GM12878 (cell line): ENCODE measurements around the gene IFI6. TPM values are rescaled to one million over a fixed set of nuclear protein-coding genes. Genes with fewer than 3 reads are reported as not detected.

Source experiments
- EZH2 ChIP-seq: IDR thresholded peaks from 2 replicates; pipeline ENCODE4 v1.6.1; 2012; ENCODE audit warnings: low read depth, mild to moderate bottlenecking, control low read depth, inconsistent platforms, low read length, borderline replicate concordance; ENCODE audit not compliant: control insufficient read depth
- IKZF2 ChIP-seq, 2 experiments: fragments of 450-650 bp; IDR thresholded peaks; 2 replicates each; pipeline ENCODE4 v1.6.1; 2017; ENCODE audit warnings: mild to moderate bottlenecking in 2 of 2, moderate library complexity in 2 of 2
- KDM1A ChIP-seq: fragments of 200-600 bp; sonication (generic); IDR thresholded peaks from 2 replicates; pipeline ENCODE4 v1.6.1; 2016; ENCODE audit warnings: borderline replicate concordance
- MXI1 ChIP-seq: fragments of 150-350 bp; IDR thresholded peaks from 2 replicates; pipeline ENCODE4 v1.6.1; 2011; ENCODE audit warnings: low read depth, mild to moderate bottlenecking, inconsistent platforms, low read length, improper control_type of control experiment
- MYB ChIP-seq: fragments of 150-350 bp; IDR thresholded peaks from 2 replicates; pipeline ENCODE4 v1.6.1; 2014; ENCODE audit warnings: mild to moderate bottlenecking, low read depth, low read length, borderline replicate concordance
- NFYB ChIP-seq: IDR thresholded peaks from 2 replicates; pipeline ENCODE4 v1.6.1; 2011; ENCODE audit warnings: low read depth, mild to moderate bottlenecking, low read length, improper control_type of control experiment, moderate library complexity; ENCODE audit not compliant: insufficient read depth
- PAX8 ChIP-seq: fragments of 450-650 bp; IDR thresholded peaks from 2 replicates; pipeline ENCODE4 v1.6.1; 2017; ENCODE audit warnings: mild to moderate bottlenecking, moderate library complexity
- POLR2A ChIP-seq: IDR thresholded peaks from 2 replicates; pipeline ENCODE4 v1.6.1; 2011; ENCODE audit warnings: low read depth, mild to moderate bottlenecking, low read length
- RELA ChIP-seq: fragments of 450-650 bp; IDR thresholded peaks from 2 replicates; pipeline ENCODE4 v1.8.0; 2014; ENCODE audit warnings: borderline replicate concordance; ENCODE audit not compliant: partially characterized antibody
- SPI1 ChIP-seq: IDR thresholded peaks from 2 replicates; pipeline ENCODE4 v1.6.1; 2011; ENCODE audit warnings: low read depth, mild to moderate bottlenecking, low read length, moderate library complexity, borderline replicate concordance; ENCODE audit not compliant: insufficient read depth
- STAT3 ChIP-seq: IDR thresholded peaks from 2 replicates; pipeline ENCODE4 v1.6.1; 2011; ENCODE audit warnings: low read depth, low read length, improper control_type of control experiment
- SUPT20H ChIP-seq: IDR thresholded peaks from 2 replicates; pipeline ENCODE4 v1.6.1; 2011; ENCODE audit warnings: low read depth, mild to moderate bottlenecking, low read length, moderate library complexity, borderline replicate concordance; ENCODE audit not compliant: control insufficient read depth
- TCF3 ChIP-seq: IDR thresholded peaks from 2 replicates; pipeline ENCODE4 v1.6.1; 2012; ENCODE audit warnings: low read depth, mild to moderate bottlenecking, low read length, borderline replicate concordance; ENCODE audit not compliant: insufficient read depth
- YY1 ChIP-seq: IDR thresholded peaks from 2 replicates; pipeline ENCODE4 v1.6.1; 2011; ENCODE audit warnings: low read depth, mild to moderate bottlenecking, low read length
- ZNF217 ChIP-seq: fragments of 450-650 bp; IDR thresholded peaks from 2 replicates; pipeline ENCODE4 v1.6.1; 2017; ENCODE audit warnings: antibody characterized with exemption, mild to moderate bottlenecking
- polyA plus RNA-seq, 11 experiments: library from polyadenylated mRNA; depleted of rRNA in 4 of 11; unstranded in 6 of 11; stranded (reverse) in 5 of 11; fragments of >200 nt; fragmentation: Nextera tagmentation in 4 of 11; fragmentation: Illumina TruSeq in 1 of 11; extraction: Ambion mirVana in 4 of 11; extraction: Trizol in 1 of 11; gene quantifications; 1 replicate in 1 of 11; 2 replicates in 10 of 11; pipeline versions ENCODE4 v1.2.1 to v1.2.3, GENCODE V29; 2011 to 2016; ENCODE audit warnings: inconsistent platforms in 2 of 11, missing spikeins in 2 of 11, low read depth in 1 of 11
- total RNA-seq, 4 experiments: library from RNA; depleted of rRNA in 3 of 4; stranded (reverse); fragments of >200 nt in 3 of 4; fragmentation: Illumina TruSeq in 1 of 4; extraction: Trizol in 1 of 4; gene quantifications; 2 replicates each; pipeline versions ENCODE4 v1.2.1 to v1.2.3, GENCODE V29; 2013 to 2021
- TF ChIP-seq, protein P1 (sequence below): fragments of 450-650 bp; IDR thresholded peaks from 2 replicates; pipeline ENCODE4 v1.6.1; 2017; ENCODE audit warnings: mild to moderate bottlenecking, low read depth, inconsistent platforms; ENCODE audit not compliant: poor library complexity, severe bottlenecking
- TF ChIP-seq, protein P2 (sequence below): fragments of 450-650 bp; IDR thresholded peaks from 2 replicates; pipeline ENCODE4 v1.6.1; 2017; ENCODE audit warnings: mild to moderate bottlenecking, moderate library complexity
- TF ChIP-seq, protein P3 (sequence below): fragments of 450-650 bp; formaldehyde crosslinking; IDR thresholded peaks from 2 replicates; pipeline ENCODE4 v1.4.0; 2022; ENCODE audit warnings: mild to moderate bottlenecking, moderate library complexity
- TF ChIP-seq, protein P4 (sequence below): fragments of 450-650 bp; IDR thresholded peaks from 2 replicates; pipeline ENCODE4 v1.6.1; 2016; ENCODE audit warnings: mild to moderate bottlenecking

IFI6 gene
- total and polyA plus RNA-seq, 10 of the 15 experiments (the other 5 are each of a cell fraction or from before 2014, with no cell fraction given), result 5.6 to 123 (median 69.0) TPM

DNA sequence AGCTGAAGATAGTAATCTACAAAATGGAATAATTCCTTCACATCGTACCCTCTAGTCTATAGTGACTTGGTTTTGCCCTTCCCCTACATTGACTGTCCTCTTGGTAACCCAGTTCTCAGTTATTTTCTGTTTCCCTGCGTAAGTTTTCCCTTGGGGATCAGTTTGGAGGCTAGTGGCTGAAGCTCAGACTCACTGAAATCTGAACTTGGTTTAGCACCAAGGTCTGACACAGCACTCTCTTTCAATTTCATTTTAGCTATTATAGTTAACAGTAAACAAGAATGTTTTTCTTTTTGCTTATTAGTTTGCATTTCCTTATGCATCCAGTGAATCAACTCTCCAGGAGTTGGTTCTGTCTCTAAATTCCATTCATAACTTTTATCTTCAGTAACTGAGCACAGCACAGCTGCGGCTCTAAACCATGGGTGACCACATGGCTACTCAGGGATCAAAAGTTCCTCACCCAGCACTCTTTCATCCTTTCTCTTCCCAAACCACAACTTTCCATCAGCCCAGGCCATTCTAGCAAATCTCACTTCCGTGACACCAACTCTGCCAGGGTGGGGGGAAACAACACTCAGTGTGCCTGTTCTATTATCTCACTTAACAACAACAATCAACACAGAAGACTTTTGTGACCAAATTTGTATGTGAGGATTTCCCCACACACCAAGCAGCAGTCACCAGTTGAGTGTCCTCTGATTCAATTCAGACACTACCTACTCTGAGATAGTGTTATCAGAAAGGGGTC lies 17.6 kb upstream of the IFI6 start (continued):
- TF ChIP-seq, protein P1, sequence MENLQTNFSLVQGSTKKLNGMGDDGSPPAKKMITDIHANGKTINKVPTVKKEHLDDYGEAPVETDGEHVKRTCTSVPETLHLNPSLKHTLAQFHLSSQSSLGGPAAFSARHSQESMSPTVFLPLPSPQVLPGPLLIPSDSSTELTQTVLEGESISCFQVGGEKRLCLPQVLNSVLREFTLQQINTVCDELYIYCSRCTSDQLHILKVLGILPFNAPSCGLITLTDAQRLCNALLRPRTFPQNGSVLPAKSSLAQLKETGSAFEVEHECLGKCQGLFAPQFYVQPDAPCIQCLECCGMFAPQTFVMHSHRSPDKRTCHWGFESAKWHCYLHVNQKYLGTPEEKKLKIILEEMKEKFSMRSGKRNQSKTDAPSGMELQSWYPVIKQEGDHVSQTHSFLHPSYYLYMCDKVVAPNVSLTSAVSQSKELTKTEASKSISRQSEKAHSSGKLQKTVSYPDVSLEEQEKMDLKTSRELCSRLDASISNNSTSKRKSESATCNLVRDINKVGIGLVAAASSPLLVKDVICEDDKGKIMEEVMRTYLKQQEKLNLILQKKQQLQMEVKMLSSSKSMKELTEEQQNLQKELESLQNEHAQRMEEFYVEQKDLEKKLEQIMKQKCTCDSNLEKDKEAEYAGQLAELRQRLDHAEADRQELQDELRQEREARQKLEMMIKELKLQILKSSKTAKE, result peak; percentile 58
- TF ChIP-seq NFYB (no peak), SUPT20H (no peak), TCF3 (no peak), MXI1 (no peak), ZNF217 (peak; percentile 38; the same call in 1 of the 2 replicates), IKZF2 (IDR thresholded peaks at IDR 0.05) (peak; percentile 75 to 77), YY1 (no peak), EZH2 (no peak), SPI1 (no peak), POLR2A (no peak), MYB (no peak), PAX8 (no peak), STAT3 (peak; percentile 35; the same call in 1 of the 2 replicates), RELA (no peak), KDM1A (no peak)
- TF ChIP-seq, protein P2, sequence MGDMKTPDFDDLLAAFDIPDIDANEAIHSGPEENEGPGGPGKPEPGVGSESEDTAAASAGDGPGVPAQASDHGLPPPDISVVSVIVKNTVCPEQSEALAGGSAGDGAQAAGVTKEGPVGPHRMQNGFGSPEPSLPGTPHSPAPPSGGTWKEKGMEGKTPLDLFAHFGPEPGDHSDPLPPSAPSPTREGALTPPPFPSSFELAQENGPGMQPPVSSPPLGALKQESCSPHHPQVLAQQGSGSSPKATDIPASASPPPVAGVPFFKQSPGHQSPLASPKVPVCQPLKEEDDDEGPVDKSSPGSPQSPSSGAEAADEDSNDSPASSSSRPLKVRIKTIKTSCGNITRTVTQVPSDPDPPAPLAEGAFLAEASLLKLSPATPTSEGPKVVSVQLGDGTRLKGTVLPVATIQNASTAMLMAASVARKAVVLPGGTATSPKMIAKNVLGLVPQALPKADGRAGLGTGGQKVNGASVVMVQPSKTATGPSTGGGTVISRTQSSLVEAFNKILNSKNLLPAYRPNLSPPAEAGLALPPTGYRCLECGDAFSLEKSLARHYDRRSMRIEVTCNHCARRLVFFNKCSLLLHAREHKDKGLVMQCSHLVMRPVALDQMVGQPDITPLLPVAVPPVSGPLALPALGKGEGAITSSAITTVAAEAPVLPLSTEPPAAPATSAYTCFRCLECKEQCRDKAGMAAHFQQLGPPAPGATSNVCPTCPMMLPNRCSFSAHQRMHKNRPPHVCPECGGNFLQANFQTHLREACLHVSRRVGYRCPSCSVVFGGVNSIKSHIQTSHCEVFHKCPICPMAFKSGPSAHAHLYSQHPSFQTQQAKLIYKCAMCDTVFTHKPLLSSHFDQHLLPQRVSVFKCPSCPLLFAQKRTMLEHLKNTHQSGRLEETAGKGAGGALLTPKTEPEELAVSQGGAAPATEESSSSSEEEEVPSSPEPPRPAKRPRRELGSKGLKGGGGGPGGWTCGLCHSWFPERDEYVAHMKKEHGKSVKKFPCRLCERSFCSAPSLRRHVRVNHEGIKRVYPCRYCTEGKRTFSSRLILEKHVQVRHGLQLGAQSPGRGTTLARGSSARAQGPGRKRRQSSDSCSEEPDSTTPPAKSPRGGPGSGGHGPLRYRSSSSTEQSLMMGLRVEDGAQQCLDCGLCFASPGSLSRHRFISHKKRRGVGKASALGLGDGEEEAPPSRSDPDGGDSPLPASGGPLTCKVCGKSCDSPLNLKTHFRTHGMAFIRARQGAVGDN, result no peak
- TF ChIP-seq, protein P3, sequence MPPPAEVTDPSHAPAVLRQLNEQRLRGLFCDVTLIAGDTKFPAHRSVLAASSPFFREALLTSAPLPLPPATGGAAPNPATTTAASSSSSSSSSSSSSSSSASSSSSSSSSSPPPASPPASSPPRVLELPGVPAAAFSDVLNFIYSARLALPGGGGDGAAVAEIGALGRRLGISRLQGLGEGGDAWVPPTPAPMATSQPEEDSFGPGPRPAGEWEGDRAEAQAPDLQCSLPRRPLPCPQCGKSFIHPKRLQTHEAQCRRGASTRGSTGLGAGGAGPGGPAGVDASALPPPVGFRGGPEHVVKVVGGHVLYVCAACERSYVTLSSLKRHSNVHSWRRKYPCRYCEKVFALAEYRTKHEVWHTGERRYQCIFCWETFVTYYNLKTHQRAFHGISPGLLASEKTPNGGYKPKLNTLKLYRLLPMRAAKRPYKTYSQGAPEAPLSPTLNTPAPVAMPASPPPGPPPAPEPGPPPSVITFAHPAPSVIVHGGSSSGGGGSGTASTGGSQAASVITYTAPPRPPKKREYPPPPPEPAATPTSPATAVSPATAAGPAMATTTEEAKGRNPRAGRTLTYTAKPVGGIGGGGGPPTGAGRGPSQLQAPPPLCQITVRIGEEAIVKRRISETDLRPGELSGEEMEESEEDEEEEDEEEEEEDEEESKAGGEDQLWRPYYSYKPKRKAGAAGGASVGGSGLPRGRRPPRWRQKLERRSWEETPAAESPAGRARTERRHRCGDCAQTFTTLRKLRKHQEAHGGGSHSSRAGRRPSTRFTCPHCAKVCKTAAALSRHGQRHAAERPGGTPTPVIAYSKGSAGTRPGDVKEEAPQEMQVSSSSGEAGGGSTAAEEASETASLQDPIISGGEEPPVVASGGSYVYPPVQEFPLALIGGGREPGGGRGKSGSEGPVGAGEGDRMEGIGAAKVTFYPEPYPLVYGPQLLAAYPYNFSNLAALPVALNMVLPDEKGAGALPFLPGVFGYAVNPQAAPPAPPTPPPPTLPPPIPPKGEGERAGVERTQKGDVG, result no peak
- TF ChIP-seq, protein P4, sequence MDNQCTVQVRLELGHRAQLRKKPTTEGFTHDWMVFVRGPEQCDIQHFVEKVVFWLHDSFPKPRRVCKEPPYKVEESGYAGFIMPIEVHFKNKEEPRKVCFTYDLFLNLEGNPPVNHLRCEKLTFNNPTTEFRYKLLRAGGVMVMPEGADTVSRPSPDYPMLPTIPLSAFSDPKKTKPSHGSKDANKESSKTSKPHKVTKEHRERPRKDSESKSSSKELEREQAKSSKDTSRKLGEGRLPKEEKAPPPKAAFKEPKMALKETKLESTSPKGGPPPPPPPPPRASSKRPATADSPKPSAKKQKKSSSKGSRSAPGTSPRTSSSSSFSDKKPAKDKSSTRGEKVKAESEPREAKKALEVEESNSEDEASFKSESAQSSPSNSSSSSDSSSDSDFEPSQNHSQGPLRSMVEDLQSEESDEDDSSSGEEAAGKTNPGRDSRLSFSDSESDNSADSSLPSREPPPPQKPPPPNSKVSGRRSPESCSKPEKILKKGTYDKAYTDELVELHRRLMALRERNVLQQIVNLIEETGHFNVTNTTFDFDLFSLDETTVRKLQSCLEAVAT, result peak; percentile 36; the same call in 1 of the 2 replicates
